SH-SY5Y (cell line): ENCODE results near the gene SMARCA5.

Experiments used
- GATA2 ChIP-seq: IDR thresholded peaks from 2 replicates; pipeline ENCODE4 v1.6.1; 2011; ENCODE audit warnings: mild to moderate bottlenecking, low read depth, low read length
- GATA3 ChIP-seq: IDR thresholded peaks from 2 replicates; pipeline ENCODE4 v1.6.1; 2011; ENCODE audit warnings: low read depth, mild to moderate bottlenecking, low read length, moderate library complexity

SMARCA5 gene

DNA sequence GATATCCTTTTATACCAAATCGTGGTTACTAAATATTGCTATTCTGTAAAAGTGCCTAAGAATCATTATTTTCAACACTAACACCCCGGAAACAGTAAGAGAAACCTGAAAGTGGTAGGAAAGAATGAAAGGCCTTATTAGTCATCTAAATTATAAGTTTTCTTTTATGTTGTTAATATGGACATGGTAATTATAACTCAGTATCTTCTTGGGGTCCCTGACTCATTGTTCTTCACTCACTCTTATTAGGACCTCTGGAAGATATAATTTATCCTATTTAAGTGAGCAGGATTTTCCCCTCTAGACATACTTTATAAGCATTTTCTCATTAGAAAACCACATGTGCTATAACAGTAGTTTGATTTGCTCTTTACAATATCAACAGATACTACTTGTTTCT is 51.0 kb downstream of the SMARCA5 start:
- no peak for TF ChIP-seq GATA3
- TF ChIP-seq GATA2: no peak

DNA sequence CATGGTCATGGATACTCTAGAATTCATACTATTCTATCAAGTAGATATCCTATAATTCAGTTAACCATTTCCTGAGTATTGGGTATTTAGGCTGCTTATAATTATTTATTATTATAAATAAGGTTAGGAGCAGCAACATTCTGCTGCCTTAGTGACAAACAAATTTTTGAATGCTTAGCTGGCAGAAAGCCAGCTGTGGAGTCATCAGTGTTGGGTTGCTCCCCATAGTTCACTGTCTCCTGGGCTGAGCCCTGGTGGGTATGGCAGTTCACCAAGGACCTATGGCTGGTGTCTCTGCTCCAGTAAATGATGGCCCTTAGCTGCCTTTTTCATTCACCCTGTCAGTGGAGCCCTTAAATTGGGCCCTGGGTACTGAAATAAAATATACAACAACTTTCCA is 61.8 kb downstream of the SMARCA5 start:
- TF ChIP-seq GATA3 (no peak), GATA2 (no peak)

DNA sequence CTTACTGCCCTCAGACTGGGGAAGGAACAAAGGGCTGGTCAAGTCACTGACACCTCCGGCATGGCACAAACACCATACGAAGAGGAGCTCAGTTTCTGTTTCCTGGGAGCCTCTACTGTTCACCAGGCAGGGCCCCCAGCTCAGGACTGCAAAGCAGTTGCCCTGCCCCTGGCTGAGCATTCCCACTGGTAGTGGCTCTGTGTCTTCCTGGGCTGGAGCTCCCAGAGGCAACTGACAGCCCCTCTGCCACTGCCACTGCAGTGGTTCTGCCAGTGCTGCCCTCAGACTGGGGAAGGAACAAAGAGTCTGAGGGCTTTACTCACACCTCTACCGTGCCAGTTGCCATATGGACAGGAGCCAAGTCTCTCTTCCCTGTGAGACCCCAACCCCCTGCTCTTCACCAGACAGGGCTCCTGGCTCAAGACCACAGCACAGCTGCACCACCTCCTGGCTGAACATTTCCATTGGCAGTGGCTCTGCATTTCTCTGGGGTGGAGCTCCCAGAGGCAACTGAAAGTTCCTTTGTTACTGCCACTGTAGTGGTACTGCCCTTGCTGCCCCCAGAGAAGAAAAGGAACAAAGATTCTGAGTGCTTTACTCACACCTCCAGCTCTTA is 67.9 kb downstream of the SMARCA5 start:
- TF ChIP-seq GATA3: no peak
- TF ChIP-seq GATA2: no peak

DNA sequence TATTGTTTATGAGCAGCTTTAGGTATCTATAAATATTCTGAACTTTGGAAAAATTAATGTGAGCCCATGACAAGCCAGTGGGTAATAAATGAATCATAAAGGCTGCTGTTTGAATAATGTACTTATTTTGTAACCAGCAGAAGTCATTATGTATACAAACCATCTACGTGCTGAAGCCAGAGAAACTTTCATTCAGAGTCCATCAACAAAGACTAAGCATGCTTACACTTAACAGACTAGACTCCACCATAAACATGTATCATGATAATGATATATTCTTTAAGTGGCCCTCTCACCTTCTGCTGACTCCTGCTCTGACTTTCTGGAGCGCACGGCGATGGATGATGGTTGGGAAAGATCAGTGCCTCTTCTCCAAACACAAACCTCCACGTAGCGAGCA is 72.0 kb downstream of the SMARCA5 start:
- TF ChIP-seq GATA3: no peak

DNA sequence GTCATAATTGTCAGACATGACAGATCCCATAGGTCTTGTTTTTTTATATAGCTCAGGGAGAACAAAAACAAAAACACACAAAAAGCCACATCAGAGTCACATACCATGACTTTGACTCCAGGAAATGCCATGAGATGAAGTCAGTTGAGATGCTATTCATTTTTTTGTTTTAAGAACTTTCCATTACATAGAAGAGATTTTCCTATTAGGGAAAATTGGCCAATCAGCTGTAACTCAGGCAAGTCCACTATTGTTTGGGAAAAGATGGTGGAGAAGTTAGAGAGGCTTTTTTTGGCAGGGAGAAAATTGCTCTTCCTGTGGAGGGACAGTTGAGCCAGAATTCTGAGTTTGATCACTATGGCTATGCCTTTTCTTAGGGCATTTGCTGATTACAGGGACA is 72.6 kb downstream of the SMARCA5 start:
- TF ChIP-seq GATA3 (no peak), GATA2 (no peak)

DNA sequence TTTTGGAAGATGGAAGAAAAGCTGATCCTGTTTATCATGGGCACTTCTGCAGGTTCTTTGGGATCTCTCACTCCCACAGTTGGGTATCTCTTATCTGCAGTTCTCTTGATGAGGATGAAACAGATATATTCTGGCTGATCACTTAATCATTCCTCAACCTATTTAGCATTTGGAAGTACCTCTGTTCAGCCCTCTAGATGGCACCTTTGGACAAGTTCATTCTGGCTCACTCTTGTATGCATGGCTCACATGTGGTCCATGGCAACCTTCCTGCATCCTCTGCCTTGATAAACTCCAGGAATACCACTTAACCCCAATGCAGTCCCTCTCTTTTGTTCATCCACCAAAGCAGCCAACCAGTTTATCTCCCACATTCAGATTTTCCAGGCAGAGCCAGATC is 74.2 kb downstream of the SMARCA5 start:
- no peak for TF ChIP-seq GATA2
- no peak for TF ChIP-seq GATA3

DNA sequence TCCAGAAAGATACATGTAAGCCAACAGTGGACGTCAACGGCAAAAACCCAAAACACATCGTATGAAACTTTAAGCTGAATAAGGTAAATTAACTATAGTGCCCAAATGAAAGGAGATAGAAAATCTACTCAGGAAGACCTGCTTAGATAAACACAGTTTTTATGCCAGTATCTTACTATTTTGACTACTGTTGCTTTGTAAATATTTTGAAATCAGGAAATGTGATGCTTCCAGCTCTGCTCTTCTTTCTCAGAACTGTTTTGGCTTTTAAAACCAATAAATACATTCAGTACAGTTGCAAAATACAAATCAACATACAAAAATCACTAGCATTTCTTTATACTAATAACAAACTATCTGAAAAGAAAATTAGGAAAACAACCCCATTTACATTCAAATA is 83.8 kb downstream of the SMARCA5 start:
- TF ChIP-seq GATA3 (no peak), GATA2 (no peak)

DNA sequence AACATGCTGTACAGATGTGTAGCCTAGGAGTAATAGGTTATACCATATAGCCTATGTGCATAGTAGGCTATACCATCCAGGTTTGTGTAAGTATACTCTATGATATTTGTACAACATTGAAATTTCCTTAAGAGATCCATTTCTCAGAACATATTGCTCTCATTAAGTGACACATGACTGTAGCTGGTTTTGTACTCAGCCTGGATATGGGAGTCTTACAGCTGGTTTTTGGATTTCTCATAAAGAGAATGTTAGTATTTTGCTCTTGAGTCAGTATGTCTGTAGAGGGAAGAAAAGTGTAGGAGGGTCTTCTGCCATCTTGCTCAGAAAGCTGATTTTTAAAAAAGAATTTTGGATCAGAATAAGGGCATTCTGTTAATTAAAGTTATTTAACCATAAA is 85.3 kb downstream of the SMARCA5 start:
- TF ChIP-seq GATA2 (no peak), GATA3 (no peak)

DNA sequence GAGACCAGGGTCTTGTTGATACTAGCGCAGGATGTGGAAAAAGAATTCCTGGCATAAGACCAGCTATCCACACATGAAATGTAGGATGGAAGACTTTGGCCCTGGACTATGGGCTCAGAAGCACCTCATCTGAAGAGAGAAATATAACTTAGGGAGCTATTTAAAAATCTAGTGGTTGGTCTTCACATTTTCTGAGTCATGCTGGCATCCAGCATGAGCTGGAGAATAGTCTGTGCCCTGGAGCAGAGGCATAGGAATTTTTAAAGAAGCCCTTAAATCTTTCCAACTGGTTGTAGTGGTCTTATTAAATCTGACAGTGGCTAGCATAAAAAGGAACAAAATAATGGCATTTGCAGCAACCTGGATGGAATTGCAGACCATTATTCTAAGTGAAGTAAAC is 86.3 kb downstream of the SMARCA5 start:
- TF ChIP-seq GATA3 (no peak), GATA2 (no peak)

DNA sequence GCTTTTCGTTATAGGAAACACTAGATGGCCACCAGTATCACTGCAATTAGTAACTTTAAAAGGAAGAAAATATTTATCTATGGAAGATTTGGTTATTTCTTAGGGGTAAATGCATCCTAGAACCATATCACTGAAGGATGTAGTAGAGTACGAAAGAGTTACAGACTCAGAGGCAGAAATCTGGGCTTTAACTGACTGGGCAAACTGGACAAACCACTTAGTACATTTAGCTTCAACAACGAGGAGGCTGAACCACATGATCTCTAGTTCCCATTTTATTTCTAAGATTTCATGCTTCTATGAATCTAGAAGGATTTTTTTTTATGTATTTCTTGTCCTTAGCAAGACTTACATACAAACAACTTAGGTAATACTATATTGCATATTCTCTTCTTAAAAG is 93.0 kb downstream of the SMARCA5 start:
- TF ChIP-seq GATA3: no peak
- no peak for TF ChIP-seq GATA2
